Measurements from ENCODE around the gene RSPH6A.

The RSPH6A gene

DNA sequence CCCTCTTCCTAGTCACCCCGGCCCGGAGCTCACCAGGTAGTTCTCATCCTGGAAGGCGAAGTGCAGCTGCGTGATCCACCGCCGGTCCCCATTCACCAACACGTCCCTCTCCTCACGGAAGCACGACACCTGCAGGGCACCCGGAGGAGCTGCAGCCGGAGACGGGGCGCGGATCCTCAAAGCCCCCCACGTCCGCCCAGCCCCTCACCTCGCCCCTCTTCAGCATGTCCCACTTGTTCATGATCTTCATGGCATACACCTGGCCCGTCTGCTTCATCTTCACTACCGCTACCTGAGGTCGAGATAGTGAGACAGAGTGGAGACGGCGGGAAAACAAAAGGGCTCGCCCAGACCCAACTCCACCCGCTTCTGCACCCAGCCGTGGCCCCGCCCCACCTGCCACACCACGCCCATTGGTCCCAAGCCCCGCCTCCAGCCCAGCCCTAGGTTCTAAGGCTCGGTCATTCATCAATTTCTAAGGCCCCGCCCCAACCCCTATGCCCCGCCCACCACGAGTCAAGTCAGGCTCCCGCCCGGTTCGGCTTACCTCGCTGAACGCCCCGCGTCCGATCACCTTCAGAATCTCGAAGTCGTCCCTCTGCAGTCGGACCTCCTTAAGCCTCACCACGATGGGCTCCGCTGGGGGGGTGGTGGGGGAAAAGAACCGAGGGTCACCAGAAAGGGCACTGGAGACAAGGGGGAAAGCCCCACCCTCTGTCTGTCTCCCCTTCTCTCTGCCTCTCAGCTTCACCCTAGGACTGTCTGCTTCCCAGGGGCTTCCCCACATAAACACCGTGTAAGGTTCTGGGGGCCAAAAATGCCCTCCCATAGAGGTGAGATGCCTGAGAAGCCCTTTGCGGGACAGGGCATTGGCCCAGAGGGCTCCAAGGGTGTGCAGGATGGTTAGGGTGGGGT lies 35.6 kb downstream of the RSPH6A start:
- peak; percentile 84 to 89 for DNase-seq

DNA sequence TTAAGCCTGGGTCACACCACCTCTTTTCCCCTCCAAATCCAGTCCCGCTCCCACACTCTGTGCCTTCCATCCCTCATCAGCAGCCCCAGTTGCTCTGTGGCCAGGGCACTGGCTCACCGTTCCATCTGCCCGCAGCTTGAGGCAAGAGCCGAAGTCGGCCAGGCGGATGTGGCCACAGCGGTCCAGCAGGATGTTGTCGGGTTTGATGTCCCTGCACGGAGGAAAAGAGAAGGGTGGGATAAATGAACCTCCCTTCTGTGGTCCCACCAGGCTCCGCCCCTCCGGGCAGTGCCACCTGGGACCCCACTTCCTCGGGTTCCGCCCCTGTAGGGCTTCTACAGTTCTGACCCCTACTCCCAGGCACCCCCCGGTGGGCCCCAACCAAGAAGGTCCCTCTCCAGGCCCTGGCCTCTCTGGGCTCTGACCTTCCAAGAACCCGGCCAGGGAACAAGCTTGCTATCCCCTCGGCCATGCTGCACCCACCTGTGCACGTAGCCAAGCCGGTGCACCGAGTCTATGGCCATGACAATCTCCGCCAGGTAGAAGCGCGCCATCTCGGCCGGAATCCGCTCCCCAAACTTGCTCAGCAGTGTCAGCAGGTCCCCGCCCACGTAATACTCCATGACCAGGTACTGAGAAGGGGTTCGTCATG lies 37.0 kb downstream of the RSPH6A start:
- no peak for DNase-seq

DNA sequence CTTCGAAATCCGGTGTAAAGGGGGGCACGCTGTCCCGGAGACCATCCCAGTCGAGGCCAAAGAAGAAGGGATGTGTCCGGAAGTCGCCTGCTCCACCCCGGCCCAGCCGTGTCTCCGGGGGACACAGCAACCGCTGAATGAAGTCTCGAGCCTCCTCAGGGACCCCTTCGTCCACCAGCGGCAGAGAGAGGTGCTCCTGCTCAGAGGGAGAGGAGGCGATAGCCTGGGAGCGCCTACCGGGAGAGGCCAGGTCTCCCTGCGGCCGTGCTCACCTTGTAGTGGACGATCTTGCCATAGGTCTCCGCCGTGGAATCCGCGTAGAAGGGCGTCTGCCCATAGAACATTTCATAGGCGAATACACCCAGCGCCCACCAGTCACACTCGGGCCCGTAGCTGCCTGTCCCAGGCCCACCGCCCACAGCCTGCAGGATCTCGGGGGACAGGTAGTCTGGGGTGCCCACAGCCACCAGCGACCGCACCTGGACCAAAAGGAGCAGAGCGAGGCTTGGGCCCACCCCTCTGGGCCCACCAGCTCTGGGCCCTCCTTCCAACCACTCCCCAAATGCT lies 37.6 kb downstream of the RSPH6A start:
- DNase-seq: no peak

DNA sequence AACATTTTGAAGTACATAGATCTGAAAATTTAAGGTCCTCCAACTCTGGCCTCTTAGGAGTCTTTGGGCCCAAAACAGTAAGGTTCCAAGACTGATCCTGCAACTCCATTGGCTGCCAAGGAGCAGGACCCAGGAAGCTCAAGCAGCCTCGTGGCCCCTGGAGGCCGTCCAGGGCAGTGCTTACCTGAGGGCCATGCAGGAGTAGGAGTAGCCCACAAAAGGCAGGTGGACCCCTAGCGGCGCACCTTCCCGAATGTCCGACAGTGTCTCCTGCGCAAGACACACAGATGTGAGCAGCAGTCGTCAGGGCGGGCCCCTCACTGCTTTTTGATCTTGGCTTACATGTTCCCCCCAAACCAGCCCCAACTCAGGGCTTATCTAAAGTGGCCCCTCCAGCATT lies 40.3 kb downstream of the RSPH6A start:
- DNase-seq: no peak

DNA sequence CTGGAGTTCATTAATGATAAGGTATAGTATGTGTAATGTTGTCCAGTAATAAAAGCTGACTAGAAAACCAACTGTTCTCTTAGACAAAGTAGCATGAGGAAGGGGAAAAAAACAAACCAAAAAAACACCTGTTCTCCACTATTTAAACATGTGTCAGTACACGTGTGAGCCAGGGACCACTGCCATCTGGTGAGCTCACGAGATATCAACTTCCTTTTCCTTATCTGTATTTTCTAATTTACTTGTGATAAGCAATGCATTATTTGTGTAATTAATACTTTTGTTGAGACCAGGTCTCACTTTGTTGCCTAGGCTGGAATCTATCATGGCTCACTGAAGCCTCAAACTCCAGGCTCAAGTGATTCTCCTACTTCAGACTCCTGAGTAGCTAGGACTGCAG lies 41.7 kb downstream of the RSPH6A start:
- DNase-seq: no peak

DNA sequence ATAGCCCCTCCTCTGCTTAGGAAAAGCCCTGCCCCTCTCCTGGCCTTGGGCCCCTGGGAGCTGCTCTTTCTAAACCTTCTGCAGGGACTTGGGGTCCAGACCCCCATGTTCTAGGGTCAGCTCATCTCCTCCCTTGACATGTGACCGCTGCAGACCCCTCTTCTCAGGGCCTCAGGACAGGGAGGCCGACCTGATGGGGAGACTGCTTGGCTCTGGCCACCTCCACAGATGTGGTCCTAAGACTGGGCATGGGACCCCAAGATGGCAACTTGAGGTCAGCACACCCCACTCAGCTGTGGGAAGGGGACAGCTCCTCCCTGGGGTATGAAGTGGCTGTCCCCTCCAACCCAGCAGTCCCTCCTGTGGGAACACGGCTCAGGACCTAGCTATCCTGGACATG lies 42.2 kb downstream of the RSPH6A start:
- no peak for DNase-seq

DNA sequence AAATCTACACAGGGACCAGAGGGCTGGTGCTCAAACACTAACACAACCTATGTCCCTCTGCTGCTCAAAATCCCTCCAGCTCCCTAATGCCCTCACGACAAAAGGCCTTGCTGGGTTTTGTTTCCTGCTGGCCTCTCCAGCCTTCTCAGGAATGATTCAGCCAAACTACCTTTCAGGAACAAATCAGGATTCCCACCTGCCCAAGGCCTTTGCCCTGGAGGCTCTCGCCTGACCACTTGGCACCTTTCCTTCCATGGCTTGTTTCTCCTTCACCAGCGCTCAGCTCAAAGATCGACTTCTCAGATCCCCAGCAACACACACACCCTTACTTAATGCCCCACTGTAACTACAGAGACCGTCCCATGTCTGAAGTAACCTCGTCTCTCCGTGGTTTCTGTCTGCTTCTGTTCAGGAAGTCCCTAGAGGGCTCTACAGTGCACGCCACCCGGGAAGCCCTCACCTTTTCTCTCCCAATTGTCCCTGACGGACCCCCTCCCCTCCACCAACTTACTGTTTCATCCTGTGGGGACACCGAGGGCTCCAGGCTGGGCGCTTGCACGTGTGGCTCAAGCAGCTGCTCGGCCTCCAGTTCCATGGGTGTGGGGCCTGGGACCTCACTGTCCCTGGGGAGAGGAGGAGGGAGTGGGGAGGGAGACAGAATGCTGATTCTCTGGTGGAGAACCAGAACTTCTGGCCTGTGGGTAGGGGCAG lies 42.8 kb downstream of the RSPH6A start:
- DNase-seq: no peak

DNA sequence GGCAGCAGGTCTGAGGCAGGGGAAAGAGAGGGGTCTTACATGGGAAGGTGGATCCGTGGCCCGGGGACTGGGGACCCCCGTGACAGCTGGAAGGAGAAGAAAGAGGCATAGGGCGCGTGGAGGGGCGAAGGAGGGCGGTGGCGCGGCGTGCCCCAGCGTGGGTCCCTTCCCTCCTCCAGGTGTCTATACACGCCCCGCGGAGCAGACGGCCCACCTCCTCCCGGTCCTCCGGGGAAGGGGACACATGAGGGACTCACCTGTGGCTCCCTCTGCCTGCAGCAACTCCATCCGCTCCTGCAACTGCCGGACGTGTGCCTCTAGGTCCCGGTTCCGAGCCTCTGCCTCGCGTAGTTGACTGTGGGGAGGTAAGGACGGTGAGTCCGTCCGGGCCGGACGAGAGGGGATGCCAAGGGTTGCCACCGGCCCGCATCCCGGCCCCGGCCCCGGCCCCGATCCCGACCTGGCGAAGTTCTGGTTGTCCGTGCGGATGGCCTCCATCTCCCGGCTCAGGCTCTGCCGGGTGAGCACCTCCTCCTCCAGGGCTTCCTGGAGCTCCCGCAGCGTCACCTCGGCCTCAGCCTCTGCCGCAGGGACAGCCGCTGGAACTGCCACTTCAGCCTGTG lies 43.7 kb downstream of the RSPH6A start:
- no peak for DNase-seq

DNA sequence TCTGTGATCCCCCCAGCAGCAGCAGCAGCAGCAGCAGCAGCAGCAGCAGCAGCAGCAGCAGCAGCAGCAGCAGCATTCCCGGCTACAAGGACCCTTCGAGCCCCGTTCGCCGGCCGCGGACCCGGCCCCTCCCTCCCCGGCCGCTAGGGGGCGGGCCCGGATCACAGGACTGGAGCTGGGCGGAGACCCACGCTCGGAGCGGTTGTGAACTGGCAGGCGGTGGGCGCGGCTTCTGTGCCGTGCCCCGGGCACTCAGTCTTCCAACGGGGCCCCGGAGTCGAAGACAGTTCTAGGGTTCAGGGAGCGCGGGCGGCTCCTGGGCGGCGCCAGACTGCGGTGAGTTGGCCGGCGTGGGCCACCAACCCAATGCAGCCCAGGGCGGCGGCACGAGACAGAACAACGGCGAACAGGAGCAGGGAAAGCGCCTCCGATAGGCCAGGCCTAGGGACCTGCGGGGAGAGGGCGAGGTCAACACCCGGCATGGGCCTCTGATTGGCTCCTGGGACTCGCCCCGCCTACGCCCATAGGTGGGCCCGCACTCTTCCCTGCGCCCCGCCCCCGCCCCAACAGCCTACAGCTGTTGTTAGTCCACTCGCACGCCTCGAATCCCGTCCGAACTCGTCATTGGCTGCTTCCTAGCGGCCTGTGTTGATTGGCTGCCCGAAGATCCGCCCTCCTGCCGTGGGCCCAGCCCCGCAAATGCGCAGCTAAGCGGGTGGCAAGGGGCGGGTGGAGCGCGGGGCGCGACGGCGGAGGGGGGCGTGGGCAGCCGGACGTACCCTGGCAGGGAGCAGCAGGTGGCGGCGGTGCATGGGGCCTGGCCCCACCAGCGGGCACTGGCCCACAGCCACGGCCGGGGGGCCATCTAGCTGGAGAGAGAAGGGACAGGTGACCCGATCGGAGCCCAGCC lies 44.7 kb downstream of the RSPH6A start:
- DNase-seq: peak; percentile 88 to 92

DNA sequence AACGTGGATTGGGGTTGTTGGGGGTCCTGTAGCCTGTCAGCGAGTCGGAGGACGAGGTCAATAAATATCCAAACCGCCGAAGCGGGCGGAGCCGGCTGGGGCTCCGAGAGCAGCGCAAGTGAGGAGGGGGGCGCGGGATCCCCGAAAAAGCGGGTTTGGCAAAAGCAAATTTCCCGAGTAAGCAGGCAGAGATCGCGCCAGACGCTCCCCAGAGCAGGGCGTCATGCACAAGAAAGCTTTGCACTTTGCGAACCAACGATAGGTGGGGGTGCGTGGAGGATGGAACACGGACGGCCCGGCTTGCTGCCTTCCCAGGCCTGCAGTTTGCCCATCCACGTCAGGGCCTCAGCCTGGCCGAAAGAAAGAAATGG lies 45.3 kb downstream of the RSPH6A start:
- DNase-seq: no peak

DNA sequence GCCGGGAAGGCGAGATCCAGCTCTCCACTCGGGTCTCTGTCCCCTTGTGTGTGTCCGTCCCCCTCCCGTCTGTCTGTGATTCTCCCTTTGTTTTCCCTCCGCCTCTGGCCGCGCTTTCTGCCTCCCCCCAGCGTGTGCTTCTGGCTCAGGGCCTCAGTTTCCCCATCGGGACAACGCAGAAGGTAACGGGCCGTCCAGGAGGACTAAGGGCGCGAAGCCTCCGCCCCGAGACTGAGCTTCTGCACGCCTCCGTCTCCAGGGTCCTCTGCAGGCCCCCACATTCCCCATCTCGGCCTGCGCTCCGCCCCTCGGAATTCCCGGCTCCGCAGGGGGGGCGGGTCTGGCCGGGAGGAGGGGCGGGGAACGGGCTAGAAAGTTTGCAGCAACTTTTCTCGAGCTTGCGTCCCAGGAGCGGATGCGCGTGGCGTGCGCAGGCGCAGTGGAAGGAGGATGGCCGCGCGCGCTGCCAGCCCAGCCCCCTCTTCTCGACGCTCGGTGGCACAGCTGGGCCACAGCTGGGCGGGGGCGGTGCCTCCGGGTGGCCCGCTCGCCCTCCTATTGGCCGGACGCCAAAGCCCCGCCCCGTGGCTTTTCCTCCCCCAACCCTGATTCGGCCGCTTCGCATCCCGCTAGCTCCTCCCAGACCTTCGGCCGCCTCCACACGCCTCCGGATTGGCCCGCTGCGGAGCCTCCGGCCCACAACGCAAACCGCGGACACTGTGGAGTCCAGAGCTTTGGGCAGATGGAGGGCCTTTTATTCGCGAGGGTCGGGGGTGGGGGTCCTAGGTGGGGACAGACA lies 45.9 kb downstream of the RSPH6A start, which contains the start of gene SIX5:
Gene SIX5 (minus strand): TSS at position 269 of the 799 bp plus-strand sequence. CDS start 408 bp downstream, outside the sequence.
- peak; percentile 95 to 97 for DNase-seq

DNA sequence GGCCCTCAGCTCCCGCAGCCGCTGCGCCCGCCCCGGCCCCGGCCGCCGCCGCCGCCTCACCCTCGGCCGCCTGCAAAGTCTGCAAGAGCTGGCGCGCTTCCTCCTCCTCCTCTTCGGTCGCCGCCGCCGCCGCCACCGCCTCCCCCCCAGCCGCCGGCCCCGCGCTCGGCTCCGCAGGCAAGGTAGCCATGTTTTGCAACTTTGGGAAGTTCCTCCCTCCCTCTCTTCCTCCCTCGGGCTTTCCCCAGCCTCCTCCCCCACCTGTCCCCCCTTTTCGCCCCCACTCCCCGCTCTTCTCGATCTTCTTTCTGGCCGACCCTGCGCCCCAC lies 46.5 kb downstream of the RSPH6A start:
- DNase-seq: peak; percentile 30 to 53

DNA sequence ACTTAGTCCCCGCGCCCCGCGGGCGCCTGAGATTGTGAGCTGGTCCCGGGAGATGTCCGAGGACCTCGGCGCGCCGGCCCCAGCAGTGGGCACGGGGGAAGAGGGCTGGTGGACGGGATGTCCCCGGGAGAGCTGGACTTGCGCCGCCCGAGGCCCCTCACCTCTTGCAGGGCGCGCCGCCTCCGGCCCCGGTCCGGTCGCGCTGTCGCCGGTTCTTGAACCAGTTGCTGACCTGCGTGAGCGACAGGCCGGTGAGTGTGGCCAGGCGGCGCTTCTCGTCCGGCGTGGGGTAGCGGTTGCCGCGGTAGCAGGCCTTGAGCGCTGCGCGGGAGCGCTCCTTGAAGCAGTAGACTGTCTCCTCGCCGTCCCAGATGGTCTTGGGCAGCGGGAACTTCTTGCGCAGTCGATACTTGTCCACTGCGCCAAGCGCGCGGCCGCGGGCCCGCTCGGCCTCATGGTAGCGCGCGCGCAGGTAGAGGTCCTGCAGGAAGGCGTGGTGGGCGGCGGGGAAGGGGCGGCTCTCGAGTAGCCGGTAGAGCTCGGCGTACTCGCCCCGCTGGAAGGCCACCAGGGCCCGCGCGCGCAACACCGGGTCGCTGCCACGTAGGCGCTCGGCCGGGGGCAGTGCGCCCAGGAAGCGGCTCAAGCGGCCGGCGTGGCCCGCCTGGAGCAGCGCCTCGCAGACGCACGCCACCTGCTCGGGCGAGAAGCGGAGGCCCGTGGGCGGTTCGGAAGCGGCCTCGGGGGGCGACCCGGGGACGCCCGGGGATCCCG lies 47.0 kb downstream of the RSPH6A start:
- no peak for DNase-seq

DNA sequence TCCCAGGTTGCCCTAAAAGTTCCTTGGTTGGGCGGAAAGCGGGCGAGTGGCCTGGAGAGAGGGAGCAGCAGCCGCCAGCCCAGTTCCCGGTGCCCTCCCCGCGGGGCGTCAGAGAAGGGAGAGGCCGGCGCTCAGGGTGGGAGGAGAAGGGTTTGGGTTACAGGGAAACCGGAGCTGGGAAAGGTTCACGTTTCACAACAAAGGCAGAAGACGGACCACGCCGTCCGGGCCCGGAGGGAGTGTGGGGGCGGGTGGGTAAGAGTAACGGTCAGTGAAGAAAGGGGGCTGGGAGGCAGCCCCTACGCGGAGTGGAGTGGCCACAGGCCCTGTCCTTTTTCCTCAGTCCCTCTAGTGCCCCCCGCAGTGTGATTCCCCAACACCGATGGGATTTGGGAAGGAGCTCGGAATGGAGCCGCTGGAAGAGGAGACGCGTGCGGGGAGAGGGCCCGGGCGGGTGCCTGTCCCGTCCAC lies 47.7 kb downstream of the RSPH6A start:
- no peak for DNase-seq

DNA sequence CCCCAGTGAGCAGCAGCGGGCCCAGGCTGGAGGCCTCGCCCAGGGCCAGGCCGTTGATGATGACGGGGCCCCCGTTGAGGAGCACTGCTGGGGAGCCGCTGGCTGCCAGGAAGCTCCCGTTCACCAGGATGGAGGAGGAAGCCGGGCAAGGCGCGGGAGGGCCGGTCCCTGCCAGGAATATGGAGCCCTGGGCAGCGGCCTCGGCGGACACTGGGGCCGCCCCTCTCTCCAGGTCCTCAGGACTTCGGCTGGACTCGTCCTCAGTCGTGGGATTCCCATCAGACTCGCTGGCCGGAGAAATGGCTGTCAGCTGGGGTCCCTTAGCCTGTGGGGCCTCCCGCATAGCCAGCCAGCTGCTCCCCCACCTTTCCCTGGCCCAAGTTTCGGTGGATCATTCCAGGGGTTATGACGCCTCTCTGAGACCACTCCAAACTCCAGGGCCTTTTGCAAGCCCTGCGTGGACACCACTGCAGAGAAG lies 48.2 kb downstream of the RSPH6A start:
- no peak for DNase-seq

DNA sequence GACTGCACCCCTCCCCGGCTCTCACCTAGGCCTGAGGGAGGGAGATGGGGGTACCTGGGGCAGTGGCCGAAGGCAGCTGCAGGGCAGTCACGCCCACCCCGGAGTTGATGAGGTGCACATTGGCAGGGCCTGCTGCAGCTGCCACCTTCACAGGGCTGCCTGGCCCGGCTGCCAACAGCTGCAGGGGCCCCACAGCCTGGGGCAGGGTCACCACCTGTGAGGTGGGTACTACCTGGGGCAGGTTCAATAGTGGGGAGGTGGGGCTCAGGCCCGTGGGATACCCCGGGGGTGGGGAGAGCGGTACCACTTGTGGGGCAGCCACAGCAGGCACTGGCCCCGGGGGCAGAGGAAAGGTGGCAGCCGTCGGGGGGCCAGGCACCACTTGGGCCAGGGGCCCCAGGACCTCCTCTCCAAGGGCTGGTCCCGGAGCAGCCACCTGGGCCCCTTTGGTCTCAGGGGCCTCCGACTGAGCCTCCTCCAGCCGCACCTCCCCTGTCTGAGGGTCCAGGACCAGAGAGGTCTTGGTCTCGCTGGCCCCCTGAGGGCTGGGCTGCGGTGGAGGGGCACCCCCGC lies 48.7 kb downstream of the RSPH6A start:
- DNase-seq: no peak

DNA sequence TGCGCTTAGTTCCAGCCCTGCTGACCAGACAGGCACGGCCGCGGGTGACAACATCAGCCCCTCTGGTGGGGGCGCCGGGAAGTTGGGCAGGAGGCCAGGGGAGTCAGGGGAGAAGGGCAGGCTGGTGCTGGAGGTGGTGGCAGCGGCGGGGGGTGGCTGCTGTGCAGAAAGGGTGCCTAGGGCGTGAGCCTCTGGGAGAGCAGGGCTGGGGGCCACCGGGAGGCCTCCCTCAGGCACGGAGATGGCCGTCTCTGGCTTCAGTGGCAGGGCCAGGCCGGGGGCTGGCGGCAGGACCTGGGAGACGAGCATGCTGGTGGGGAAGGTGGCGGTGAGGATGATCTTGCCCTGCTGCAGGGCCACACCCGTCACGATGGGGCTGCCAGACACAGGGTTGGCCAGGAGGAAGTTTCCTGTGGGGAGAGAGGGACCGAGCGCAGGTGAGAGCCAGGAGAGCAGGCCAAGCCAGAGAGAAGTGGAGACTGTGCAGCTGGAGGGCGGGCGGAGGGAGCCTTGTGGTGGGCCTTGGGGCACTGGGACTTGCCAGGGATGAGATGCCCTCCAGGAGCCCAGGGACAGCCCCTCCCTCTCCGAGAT lies 49.3 kb downstream of the RSPH6A start:
- no peak for DNase-seq

DNA sequence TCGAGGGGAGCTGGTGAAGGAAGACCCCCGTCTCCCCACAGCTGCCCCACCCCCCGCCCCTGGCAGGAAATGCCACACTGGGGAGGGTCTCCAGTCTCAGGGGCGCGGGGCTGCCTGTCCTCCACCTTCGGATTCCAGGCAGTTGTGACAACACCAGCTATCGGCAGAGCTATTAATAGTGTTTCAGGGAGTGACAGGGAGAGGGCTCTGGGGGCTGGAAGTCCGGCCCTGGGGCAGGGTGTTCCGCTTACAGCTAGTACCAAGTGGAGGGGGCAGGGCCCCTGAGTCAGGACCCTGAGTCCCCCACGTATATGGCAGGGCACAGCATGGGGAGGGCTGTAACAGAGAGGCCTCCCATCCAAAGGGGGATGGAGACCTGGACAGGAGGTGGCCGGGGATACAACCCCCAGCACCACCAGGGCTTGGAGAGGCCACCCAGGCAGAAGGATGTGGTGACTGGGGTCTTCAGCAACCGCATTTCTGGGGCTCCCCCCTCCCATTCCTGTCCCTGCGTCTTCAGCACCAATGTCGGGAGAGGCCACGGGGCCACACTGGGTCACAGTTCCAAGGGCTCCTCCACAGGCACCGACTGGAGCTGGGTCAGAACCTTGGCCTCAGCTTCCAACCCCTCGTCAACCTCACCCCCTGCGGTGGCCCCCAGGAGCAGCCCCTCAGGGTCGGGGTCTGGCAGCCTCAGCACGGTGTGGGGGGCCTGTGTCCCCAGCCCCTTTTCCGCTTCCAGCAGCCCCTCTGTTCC lies 50.0 kb downstream of the RSPH6A start:
- DNase-seq: no peak

Data from CD4-positive, alpha-beta T cell treated with Interferon alpha-2 for 1 hour (primary cell).